H1 (cell line): Measurements from ENCODE around the gene LRPAP1. TPM values are rescaled to one million over a fixed set of nuclear protein-coding genes. Genes with fewer than 3 reads are reported as not detected.
A peak's percentile ranks its signal among the peaks of the same experiment; 100 is the strongest.
"Not testable (repeated sequence)": the region's sequence is repeated elsewhere in the genome, so short reads cannot be mapped to it uniquely, and the experiment has no call there.

Experiments used
- CTCF ChIA-PET: fragments of 300-600 bp; sonication (Branson Sonifier 250); formaldehyde crosslinking; loops from one replicate; lab custom pipeline; 2021; ENCODE audit not compliant: partially characterized antibody; lab: Charles Lee
- POLR2A ChIA-PET: fragments of 300-600 bp; sonication (Branson Sonifier 250); formaldehyde crosslinking; loops from one replicate; lab custom pipeline; 2021; ENCODE audit warnings: inconsistent platforms; ENCODE audit not compliant: partially characterized antibody; lab: Charles Lee
- DNase-seq, 2 experiments: peaks; one replicate each; pipeline versions ENCODE4 v3.0.0 to v3.0.0-alpha.2; 2010 to 2022; ENCODE audit warnings: low spot score in 2 of 2, low read depth in 1 of 2, mixed read lengths in 1 of 2
- FAIRE-seq: peaks from 2 replicates; lab custom pipeline; 2011; peaks lifted over from hg19 to GRCh38; lab: Jason Lieb, UNC
- H2AFZ ChIP-seq: 2 replicates; pipeline ENCODE4 v1.8.1; 2012; ENCODE audit warnings: low read length, inconsistent platforms
- H2AK5ac ChIP-seq: 2 replicates; pipeline ENCODE4 v1.6.1; 2013; ENCODE audit warnings: low read depth, low read length
- H2BK120ac ChIP-seq: replicated peaks from 2 replicates; pipeline ENCODE3; 2013; ENCODE audit warnings: low read depth, low read length, inconsistent platforms
- H2BK12ac ChIP-seq: 2 replicates; pipeline ENCODE4 v1.6.1; 2013; ENCODE audit warnings: low read depth, low read length
- H2BK15ac ChIP-seq: 2 replicates; pipeline ENCODE4 v1.6.1; 2013; ENCODE audit warnings: low read length
- H2BK20ac ChIP-seq: 2 replicates; pipeline ENCODE4 v1.6.1; 2013; ENCODE audit warnings: low read length
- H2BK5ac ChIP-seq: 2 replicates; pipeline ENCODE4 v1.6.1; 2013; ENCODE audit warnings: low read depth, low read length
- H3K14ac ChIP-seq: 2 replicates; pipeline ENCODE4 v1.6.1; 2013; ENCODE audit warnings: inconsistent platforms; ENCODE audit not compliant: insufficient read length
- H3K18ac ChIP-seq: 2 replicates; pipeline ENCODE4 v1.6.1; 2013; ENCODE audit warnings: low read length; ENCODE audit errors: extremely low read depth
- H3K23ac ChIP-seq: 2 replicates; pipeline ENCODE4 v1.6.1; 2013; ENCODE audit warnings: inconsistent platforms; ENCODE audit not compliant: insufficient read length
- H3K23me2 ChIP-seq: 2 replicates; pipeline ENCODE4 v1.6.1; 2013; ENCODE audit warnings: low read depth, low read length
- H3K27ac ChIP-seq: 2 replicates; pipeline ENCODE4 v1.6.1; 2011; ENCODE audit warnings: low read depth, low read length, inconsistent platforms
- H3K27me3 ChIP-seq, 4 experiments: replicated peaks in 1 of 4; 1 replicate in 1 of 4; 2 replicates in 3 of 4; pipeline versions ENCODE4 v1.6.1 to v1.8.1; 2011 to 2013; ENCODE audit warnings: low read length in 3 of 4, mild to moderate bottlenecking in 3 of 4, inconsistent platforms in 2 of 4, mixed read lengths in 2 of 4, moderate library complexity in 1 of 4; ENCODE audit not compliant: control insufficient read depth in 3 of 4, insufficient read depth in 3 of 4; ENCODE audit errors: extremely low read depth in 1 of 4
- H3K36me3 ChIP-seq, 4 experiments: 2 replicates each; pipeline versions ENCODE4 v1.6.1 to v1.8.1; 2011 to 2013; ENCODE audit warnings: mild to moderate bottlenecking in 4 of 4, low read length in 3 of 4, moderate library complexity in 2 of 4, control low read depth in 1 of 4, inconsistent platforms in 1 of 4; ENCODE audit not compliant: insufficient read depth in 4 of 4, control insufficient read depth in 2 of 4
- H3K4ac ChIP-seq: replicated peaks from 2 replicates; pipeline ENCODE3; 2013; ENCODE audit warnings: low read length, low read depth, mixed read lengths, inconsistent platforms; ENCODE audit not compliant: insufficient read length
- H3K4me1 ChIP-seq, 4 experiments: replicated peaks in 1 of 4; 1 replicate in 1 of 4; 2 replicates in 3 of 4; pipeline versions ENCODE4 v1.6.1 to v1.8.1; 2011 to 2013; ENCODE audit warnings: low read length in 3 of 4, inconsistent platforms in 2 of 4, mixed read lengths in 1 of 4; ENCODE audit not compliant: insufficient read depth in 4 of 4, control insufficient read depth in 3 of 4
- H3K4me2 ChIP-seq, 2 experiments: 2 replicates each; pipeline versions ENCODE4 v1.6.1 to v1.8.1; 2011 to 2013; ENCODE audit warnings: low read depth in 2 of 2, low read length in 2 of 2, control low read depth in 1 of 2, inconsistent platforms in 1 of 2, mild to moderate bottlenecking in 1 of 2; ENCODE audit not compliant: insufficient read depth in 1 of 2
- H3K4me3 ChIP-seq, 4 experiments: fragments of 200-600, 300-600 bp in 1 of 4; sonication (generic), shearing (Covaris generic), sonication (Bioruptor Twin) in 1 of 4; 2 replicates each; pipeline versions ENCODE4 v1.5.1 to v1.8.1; 2011 to 2016; ENCODE audit warnings: low read length in 4 of 4, low read depth in 3 of 4, control low read depth in 2 of 4, inconsistent platforms in 2 of 4, mild to moderate bottlenecking in 2 of 4, mixed read lengths in 1 of 4, moderate library complexity in 1 of 4; ENCODE audit not compliant: insufficient read depth in 2 of 4; ENCODE audit errors: extremely low read depth in 1 of 4
- H3K56ac ChIP-seq: replicated peaks from 2 replicates; pipeline ENCODE3; 2013; ENCODE audit warnings: low read depth, mild to moderate bottlenecking, mixed read lengths, low read length, inconsistent platforms; ENCODE audit not compliant: insufficient read length
- H3K79me1 ChIP-seq: 2 replicates; pipeline ENCODE4 v1.6.1; 2013; ENCODE audit warnings: low read depth, low read length, control low read depth
- H3K79me2 ChIP-seq, 2 experiments: 2 replicates each; pipeline versions ENCODE4 v1.6.1 to v1.8.1; 2012 to 2013; ENCODE audit warnings: low read length in 2 of 2, mild to moderate bottlenecking in 2 of 2, inconsistent platforms in 1 of 2; ENCODE audit not compliant: insufficient read depth in 2 of 2, control insufficient read depth in 1 of 2
- H3K9ac ChIP-seq, 4 experiments: replicated peaks in 1 of 4; 1 replicate in 1 of 4; 2 replicates in 3 of 4; pipeline versions ENCODE4 v1.6.1 to v1.8.1; 2011 to 2013; ENCODE audit warnings: low read depth in 3 of 4, low read length in 3 of 4, control low read depth in 2 of 4, mild to moderate bottlenecking in 2 of 4, moderate library complexity in 2 of 4, inconsistent platforms in 1 of 4; ENCODE audit errors: extremely low read depth in 1 of 4
- H3K9me3 ChIP-seq, 2 experiments: 2 replicates each; pipeline versions ENCODE4 v1.6.1 to v1.8.1; 2012 to 2013; ENCODE audit warnings: mild to moderate bottlenecking in 2 of 2, moderate library complexity in 2 of 2, control low read depth in 1 of 2, inconsistent platforms in 1 of 2, low read depth in 1 of 2, low read length in 1 of 2, mixed read lengths in 1 of 2; ENCODE audit not compliant: insufficient read depth in 2 of 2
- H4K20me1 ChIP-seq, 2 experiments: replicated peaks in 1 of 2; 2 replicates each; pipeline versions ENCODE3 to v1.8.1; 2011 to 2013; ENCODE audit warnings: inconsistent platforms in 2 of 2, low read length in 2 of 2, mild to moderate bottlenecking in 1 of 2; ENCODE audit not compliant: insufficient read depth in 2 of 2, control insufficient read depth in 1 of 2
- H4K5ac ChIP-seq: 2 replicates; pipeline ENCODE4 v1.6.1; 2013; ENCODE audit warnings: low read length, low read depth, mixed read lengths, inconsistent platforms; ENCODE audit not compliant: insufficient read length
- H4K8ac ChIP-seq: 2 replicates; pipeline ENCODE4 v1.8.0; 2013; ENCODE audit warnings: mild to moderate bottlenecking, moderate library complexity, low read length, inconsistent platforms; ENCODE audit not compliant: insufficient read depth; ENCODE audit errors: extremely low read depth
- H4K91ac ChIP-seq: replicated peaks from 2 replicates; pipeline ENCODE3; 2013; ENCODE audit warnings: low read length, mixed read lengths, inconsistent platforms; ENCODE audit not compliant: insufficient read length
- CTCF ChIP-seq, 3 experiments: IDR thresholded peaks; 1 replicate in 2 of 3; 2 replicates in 1 of 3; pipeline versions ENCODE4 v1.5.1 to v1.6.1; 2011; ENCODE audit warnings: low read length in 3 of 3, mild to moderate bottlenecking in 3 of 3, inconsistent platforms in 2 of 3, low read depth in 1 of 3, moderate library complexity in 1 of 3; ENCODE audit not compliant: insufficient read depth in 1 of 3; ENCODE audit errors: control extremely low read depth in 1 of 3
- GABPA ChIP-seq: IDR thresholded peaks from 2 replicates; pipeline ENCODE4 v1.6.1; 2011; ENCODE audit warnings: mild to moderate bottlenecking, low read length, moderate library complexity, borderline replicate concordance; ENCODE audit not compliant: insufficient read depth
- RAD21 ChIP-seq, 2 experiments: IDR thresholded peaks in 1 of 2; conservative IDR thresholded peaks in 1 of 2; 2 replicates each; pipeline ENCODE4 v1.6.1; 2011; ENCODE audit warnings: low read depth in 2 of 2, low read length in 2 of 2, improper control_type of control experiment in 1 of 2, inconsistent platforms in 1 of 2, mild to moderate bottlenecking in 1 of 2, moderate library complexity in 1 of 2
- WGBS, 2 experiments: shearing (Covaris generic) in 1 of 2; methylation state at CpG; one replicate each; pipeline versions ENCODE4 v1.1.6 to v1.1.7; 2013 to 2015; ENCODE audit warnings: low lambda C conversion rate in 2 of 2, mixed read lengths in 2 of 2, inconsistent platforms in 1 of 2, low coverage in 1 of 2, missing lambda C conversion rate in 1 of 2; ENCODE audit not compliant: insufficient replicate concordance in 2 of 2, insufficient coverage in 1 of 2, insufficient read length in 1 of 2; ENCODE audit errors: extremely low coverage in 1 of 2, missing lambda C conversion rate in 1 of 2; 5-methylcytosine and 5-hydroxymethylcytosine counted together
- polyA plus RNA-seq, 7 experiments: library from polyadenylated mRNA; depleted of rRNA in 3 of 7; stranded (reverse) in 5 of 7; unstranded in 2 of 7; fragments of >200 nt in 5 of 7; fragments of 200-250 nt in 2 of 7; gene quantifications; 1 replicate in 5 of 7; 2 replicates in 1 of 7; 4 replicates in 1 of 7; pipeline versions ENCODE4 v1.2.1 to v1.2.3, GENCODE V29; 2011 to 2013; ENCODE audit warnings: missing spikeins in 2 of 7, mixed read lengths in 2 of 7
- total RNA-seq: library from RNA; stranded (reverse); fragmentation: NEBNext Ultra II Directional; extraction: Animal tissue kit (Norgen Biotek cat#: 25700); gene quantifications from 2 replicates; pipeline ENCODE4 v1.2.1, GENCODE V29; 2021

LRPAP1 gene
- total and polyA plus RNA-seq, 2 of the 8 experiments (the other 6 are each of a cell fraction or from before 2014, with no cell fraction given), result 31.1 to 101 TPM

- H3K4me1 ChIP-seq, H3K4ac ChIP-seq, FAIRE-seq, H3K9ac ChIP-seq, H2BK15ac ChIP-seq, H3K27me3 ChIP-seq, H4K5ac ChIP-seq, H3K79me1 ChIP-seq, H2BK20ac ChIP-seq, H3K18ac ChIP-seq, H3K4me2 ChIP-seq, H3K36me3 ChIP-seq, H4K91ac ChIP-seq, H4K20me1 ChIP-seq, H3K23me2 ChIP-seq, H2BK120ac ChIP-seq, H3K23ac ChIP-seq, POLR2A ChIA-PET, H2AFZ ChIP-seq, H2AK5ac ChIP-seq, H3K56ac ChIP-seq, H2BK5ac ChIP-seq, H3K14ac ChIP-seq, H3K79me2 ChIP-seq, H4K8ac ChIP-seq, H2BK12ac ChIP-seq, H3K9me3 ChIP-seq, H3K4me3 ChIP-seq, H3K27ac ChIP-seq: not testable (repeated sequence)
- WGBS, 2 experiments, result 60% methylated on average over 10 of the region's 17 CpGs; no CpG with 5 or more reads in 1 of the 2 experiments
- TF ChIP-seq RAD21 (IDR thresholded peaks at IDR 0.05 in 1 of 2, conservative IDR thresholded peaks at IDR 0.05 in 1 of 2; ENCODE audit: low read depth in 2 of 2, low read length in 2 of 2) (peak; percentile 31 to 45; a peak in 2 of 4 replicates), GABPA (peak; percentile 60; the same call in 1 of the 2 replicates), CTCF (IDR thresholded peaks at IDR 0.05; ENCODE audit: control extremely low read depth in 1 of 3, insufficient read depth in 1 of 3, low read depth in 1 of 3, low read length in 3 of 3) (peak; percentile 41 to 58 (median 46))
- CTCF ChIA-PET, result interaction anchor here (1.2 kb wide), 1 partner anchor 95 kb away, joined by 3 read pairs; no protein-coding TSS in a partner anchor
- peak in 1 of 2 experiments; percentile 69 for DNase-seq
Observed at GRCh38 chr4:3556244-3556867, 24.1 kb upstream of the LRPAP1 start.
